Measurements from ENCODE around the gene PPP4R4.

DNA sequence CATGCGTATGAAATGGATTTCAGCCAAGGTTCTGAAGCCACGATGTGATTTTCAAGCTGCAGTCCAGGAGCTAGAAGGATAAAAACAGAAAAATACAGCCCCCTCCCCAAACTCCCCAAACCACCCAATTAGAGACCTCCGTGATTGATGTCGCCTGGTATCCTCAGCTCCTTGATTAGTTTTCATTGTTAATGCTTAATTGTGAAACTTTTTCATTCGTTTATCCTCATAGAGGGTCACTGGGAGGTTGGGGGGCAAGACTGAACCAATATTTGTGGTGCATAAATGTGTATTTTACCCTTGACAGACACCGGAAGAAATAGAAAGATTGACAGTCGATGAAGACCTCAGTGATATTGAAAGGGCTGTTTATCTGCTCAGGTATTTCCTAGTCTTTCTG lies 1.6 kb downstream of the PPP4R4 start:
- TF ChIP-seq EZH2 (IDR thresholded peaks at IDR 0.05; ENCODE audit: insufficient read depth, poor library complexity, severe bottlenecking): no peak
- TF ChIP-seq EZH2phosphoT487 (IDR thresholded peaks at IDR 0.05; ENCODE audit: insufficient read depth, low read depth): no peak

Measured in GM23248 (cell line).